ENCODE data around the gene MED25. TPM values are rescaled to one million over a fixed set of nuclear protein-coding genes. Genes with fewer than 3 reads are reported as not detected.

The MED25 gene
- polyA plus RNA-seq, 1 of the 3 experiments (the other 2 are of a cell fraction) = 30.2 TPM

DNA sequence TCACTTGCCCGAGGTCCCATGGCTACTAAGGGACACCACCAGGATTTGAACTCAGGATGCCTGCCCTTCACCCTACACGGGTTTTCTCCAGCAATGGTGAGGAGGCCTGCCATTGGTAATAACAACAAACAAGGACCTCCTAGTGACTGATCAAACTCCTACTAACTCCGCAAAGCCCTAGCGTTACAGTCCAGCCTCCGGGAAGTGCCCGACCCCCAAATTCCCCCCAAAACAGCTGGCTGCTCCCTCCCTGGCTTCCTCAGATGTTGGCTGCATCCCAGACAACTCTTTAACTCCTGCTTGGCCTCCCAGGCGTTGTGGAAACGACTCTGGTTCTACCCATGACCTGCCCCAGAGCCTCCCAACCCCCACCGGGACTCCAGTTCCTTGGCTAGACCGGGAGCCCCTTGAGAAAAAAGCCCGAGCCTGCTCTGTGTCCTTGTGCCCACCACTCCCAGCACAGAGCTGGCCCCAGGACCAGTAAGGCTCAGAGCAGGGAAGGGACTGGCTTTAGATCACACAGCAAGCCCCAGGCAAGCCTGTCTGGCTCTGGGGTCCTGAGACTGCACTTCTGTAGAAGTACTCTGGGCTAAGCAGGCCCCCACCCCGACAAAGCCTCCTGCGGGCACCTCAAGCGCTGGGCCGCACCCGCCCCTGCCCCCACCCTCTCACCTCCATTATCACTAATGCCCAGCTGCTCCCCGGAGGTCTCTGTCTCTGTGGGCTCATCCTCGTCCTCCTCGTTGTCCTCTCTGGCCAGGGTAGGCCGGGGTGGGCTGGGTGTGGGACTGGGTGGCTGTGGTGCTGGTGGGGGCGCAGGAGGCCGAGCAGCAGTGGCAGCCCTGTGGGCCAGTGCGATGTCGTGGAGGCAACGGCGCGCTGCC, 54.4 kb downstream of the MED25 start:
- WGBS (ENCODE audit: low lambda C conversion rate) = 96% methylated on average over 19 of the region's 27 CpGs
- Histone ChIP-seq H3K4me3 (ENCODE audit: low read depth in 2 of 2, low read length in 1 of 2) (no peak overlapping the region), H3K9me2 (no peaks in the 10 kb centered on the region), H3K9ac (no peak overlapping the region), H3K4me2 (no peak overlapping the region), H3K9me3 (no peaks in the 10 kb centered on the region), H4K20me1 (ENCODE audit: insufficient read depth) (no peaks in the 10 kb centered on the region), H3K27ac (ENCODE audit: low read depth in 2 of 2, low read length in 1 of 2) (no peak overlapping the region; a peak in 1 of 4 replicates), H3K79me2 (ENCODE audit: insufficient read depth) (peaks cover 40% of the 10 kb centered on the region), H2AFZ (ENCODE audit: low read depth) (no peak overlapping the region), H3K4me1 (ENCODE audit: control insufficient read depth in 1 of 2, insufficient read depth in 2 of 2, low read depth in 1 of 2, low read length in 1 of 2) (peaks cover 19 to 40% of the 10 kb centered on the region in 2 experiments), H3F3A (replicated peaks; ENCODE audit: insufficient read depth) (peaks cover 14% of the 10 kb centered on the region), H3K36me3 (replicated peaks in 1 of 2; ENCODE audit: control insufficient read depth in 1 of 2, insufficient read depth in 2 of 2, low read length in 1 of 2) (peaks cover 6 to 23% of the 10 kb centered on the region in 2 experiments), H3K27me3 (ENCODE audit: insufficient read depth) (no peaks in the 10 kb centered on the region)
- CTCF ChIA-PET = no interaction called here
- TF ChIP-seq SMC3 (IDR thresholded peaks at IDR 0.05; ENCODE audit: low read depth, low read length) (no peak), RXRA (IDR thresholded peaks at IDR 0.05; ENCODE audit: borderline replicate concordance, low read depth) (no peak), ELF1 (IDR thresholded peaks at IDR 0.05) (no peak), MEF2A (IDR thresholded peaks at IDR 0.05; ENCODE audit: borderline replicate concordance, low read depth) (no peak), MXI1 (IDR thresholded peaks at IDR 0.05; ENCODE audit: low read depth, low read length) (no peak), NRF1 (IDR thresholded peaks at IDR 0.05; ENCODE audit: low read depth, low read length) (no peak), CHD2 (IDR thresholded peaks at IDR 0.05; ENCODE audit: low read length, partially characterized antibody) (no peak), GABPA (IDR thresholded peaks at IDR 0.05; ENCODE audit: low read depth) (no peak), NFIC (IDR thresholded peaks at IDR 0.05; ENCODE audit: borderline replicate concordance) (no peak), RAD21 (IDR thresholded peaks at IDR 0.05; ENCODE audit: low read length) (no peak), POLR2AphosphoS5 (IDR thresholded peaks at IDR 0.05; ENCODE audit: low read depth, low read length) (no peak), TCF12 (IDR thresholded peaks at IDR 0.05) (no peak), JUND (IDR thresholded peaks at IDR 0.05) (no peak), EZH2phosphoT487 (IDR thresholded peaks at IDR 0.05; ENCODE audit: borderline replicate concordance, low read depth) (no peak), PBX3 (IDR thresholded peaks at IDR 0.05) (no peak)
- TF ChIP-seq, protein P1, sequence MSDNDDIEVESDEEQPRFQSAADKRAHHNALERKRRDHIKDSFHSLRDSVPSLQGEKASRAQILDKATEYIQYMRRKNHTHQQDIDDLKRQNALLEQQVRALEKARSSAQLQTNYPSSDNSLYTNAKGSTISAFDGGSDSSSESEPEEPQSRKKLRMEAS (IDR thresholded peaks at IDR 0.05; ENCODE audit: low read depth) = no peak
- TF ChIP-seq, protein P2, sequence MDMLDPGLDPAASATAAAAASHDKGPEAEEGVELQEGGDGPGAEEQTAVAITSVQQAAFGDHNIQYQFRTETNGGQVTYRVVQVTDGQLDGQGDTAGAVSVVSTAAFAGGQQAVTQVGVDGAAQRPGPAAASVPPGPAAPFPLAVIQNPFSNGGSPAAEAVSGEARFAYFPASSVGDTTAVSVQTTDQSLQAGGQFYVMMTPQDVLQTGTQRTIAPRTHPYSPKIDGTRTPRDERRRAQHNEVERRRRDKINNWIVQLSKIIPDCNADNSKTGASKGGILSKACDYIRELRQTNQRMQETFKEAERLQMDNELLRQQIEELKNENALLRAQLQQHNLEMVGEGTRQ (IDR thresholded peaks at IDR 0.05; ENCODE audit: borderline replicate concordance, low read depth, low read length) = no peak
- TF ChIP-seq, protein P3, sequence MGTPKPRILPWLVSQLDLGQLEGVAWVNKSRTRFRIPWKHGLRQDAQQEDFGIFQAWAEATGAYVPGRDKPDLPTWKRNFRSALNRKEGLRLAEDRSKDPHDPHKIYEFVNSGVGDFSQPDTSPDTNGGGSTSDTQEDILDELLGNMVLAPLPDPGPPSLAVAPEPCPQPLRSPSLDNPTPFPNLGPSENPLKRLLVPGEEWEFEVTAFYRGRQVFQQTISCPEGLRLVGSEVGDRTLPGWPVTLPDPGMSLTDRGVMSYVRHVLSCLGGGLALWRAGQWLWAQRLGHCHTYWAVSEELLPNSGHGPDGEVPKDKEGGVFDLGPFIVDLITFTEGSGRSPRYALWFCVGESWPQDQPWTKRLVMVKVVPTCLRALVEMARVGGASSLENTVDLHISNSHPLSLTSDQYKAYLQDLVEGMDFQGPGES (IDR thresholded peaks at IDR 0.05; ENCODE audit: low read depth, low read length) = no peak
- TF ChIP-seq, protein P4, sequence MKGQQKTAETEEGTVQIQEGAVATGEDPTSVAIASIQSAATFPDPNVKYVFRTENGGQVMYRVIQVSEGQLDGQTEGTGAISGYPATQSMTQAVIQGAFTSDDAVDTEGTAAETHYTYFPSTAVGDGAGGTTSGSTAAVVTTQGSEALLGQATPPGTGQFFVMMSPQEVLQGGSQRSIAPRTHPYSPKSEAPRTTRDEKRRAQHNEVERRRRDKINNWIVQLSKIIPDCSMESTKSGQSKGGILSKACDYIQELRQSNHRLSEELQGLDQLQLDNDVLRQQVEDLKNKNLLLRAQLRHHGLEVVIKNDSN (IDR thresholded peaks at IDR 0.05; ENCODE audit: borderline replicate concordance, low read depth) = no peak
- POLR2A ChIA-PET = no interaction called here
- no peak for DNase-seq
